Natural killer cell treated with Interleukin-12 subunit alpha and Interleukin-12 subunit beta and Interleukin-15 and Interleukin-18, amount 100 ng/mL, for 72 hours (primary cell): ENCODE measurements around the gene FHAD1. TPM values are rescaled to one million over a fixed set of nuclear protein-coding genes. Genes with fewer than 3 reads are reported as not detected.

ENCODE experiments used
- ATAC-seq, 2 donors: fragments of 150-1000 bp; cut with Tn5 transposase in 1 of 2; sonication (Bioruptor Pico), chemical (Tn5 transposase) in 1 of 2; 2 replicates each; pipeline ENCODE4 v1.10.0; 2021
- DNase-seq: peaks from one replicate; pipeline ENCODE4 v3.0.0; 2022; ENCODE audit warnings: low spot score
- H3K27ac Mint-ChIP-seq, 2 donors: 1 replicate in 1 of 2; 2 replicates in 1 of 2; pipeline ENCODE4 v1.8.0; 2022; ENCODE audit warnings: mixed read lengths in 2 of 2, mild to moderate bottlenecking in 1 of 2, moderate library complexity in 1 of 2
- H3K27me3 Mint-ChIP-seq, 2 donors: 1 replicate in 1 of 2; 2 replicates in 1 of 2; pipeline ENCODE4 v1.8.0; 2022; ENCODE audit warnings: mixed read lengths in 2 of 2
- H3K36me3 Mint-ChIP-seq: one replicate; pipeline ENCODE4 v1.8.0; 2022; ENCODE audit warnings: mixed read lengths
- H3K4me1 Mint-ChIP-seq, 2 donors: 1 replicate in 1 of 2; 2 replicates in 1 of 2; pipeline ENCODE4 v1.8.0; 2022; ENCODE audit warnings: low read depth in 2 of 2, mixed read lengths in 2 of 2, mild to moderate bottlenecking in 1 of 2
- H3K4me3 Mint-ChIP-seq: one replicate; pipeline ENCODE4 v1.8.0; 2022; ENCODE audit warnings: mixed read lengths
- H3K9me3 Mint-ChIP-seq: 2 replicates; pipeline ENCODE4 v1.8.0; 2022; ENCODE audit warnings: mixed read lengths
- total RNA-seq, 2 donors: library from RNA; stranded (reverse); gene quantifications; one replicate each; pipeline ENCODE4 v1.2.3, GENCODE V29; 2022

Gene FHAD1
- total RNA-seq, 2 donors from 2014 or later = 0.42 TPM; not detected in 1

DNA sequence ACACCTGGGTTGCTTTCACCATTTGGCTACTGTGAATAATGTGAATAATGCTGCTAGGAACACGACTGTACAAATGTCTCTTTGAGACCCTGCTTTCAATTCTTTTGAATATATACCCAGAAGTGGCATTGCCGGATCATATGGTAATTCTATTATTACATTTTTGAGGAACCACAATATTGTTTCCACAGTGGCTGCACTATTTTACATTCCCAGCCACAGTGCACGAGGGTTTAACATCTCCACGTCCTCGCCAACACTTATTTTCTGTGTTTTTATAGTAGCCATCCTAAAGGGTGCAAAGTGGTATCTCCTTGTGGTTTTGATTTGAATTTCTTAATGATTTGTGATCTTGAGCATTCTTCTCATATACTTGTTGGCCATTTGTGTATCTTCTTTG is 15.7 kb downstream of the FHAD1 start:
- Mint-ChIP-seq H3K9me3 (no peaks in the 10 kb centered on the region), H3K4me1 (peaks cover 19 to 25% of the 10 kb centered on the region in 2 donors), H3K36me3 (peaks cover 6% of the 10 kb centered on the region), H3K4me3 (no peak overlapping the region), H3K27me3 (peaks cover 20 to 21% of the 10 kb centered on the region in 2 donors), H3K27ac (no peak overlapping the region)
- no peak for DNase-seq
- no peak for ATAC-seq

DNA sequence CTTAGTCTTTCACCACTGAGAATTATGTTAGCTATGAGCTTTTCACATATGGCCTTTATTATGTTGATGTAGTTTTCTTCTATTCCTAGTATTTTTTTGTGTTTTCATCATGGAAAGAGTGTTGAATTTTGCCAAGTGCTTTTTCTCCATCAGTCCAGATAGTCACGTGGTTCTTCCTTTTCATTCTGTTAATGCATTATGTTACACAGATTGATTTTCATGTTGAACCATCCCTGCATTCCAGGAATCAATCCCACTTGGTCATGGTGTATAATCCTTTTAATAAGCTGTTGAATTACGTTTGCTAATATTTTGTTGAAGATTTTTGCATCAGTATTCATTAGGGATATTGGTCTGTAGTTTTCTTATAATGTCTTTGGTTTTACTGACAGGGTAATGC is 17.7 kb downstream of the FHAD1 start:
- DNase-seq (no peak), ATAC-seq (no peak)
- Mint-ChIP-seq H3K27me3 (peaks cover 27 to 30% of the 10 kb centered on the region in 2 donors), H3K27ac (no peak overlapping the region), H3K4me1 (peaks cover 19 to 25% of the 10 kb centered on the region in 2 donors), H3K9me3 (no peaks in the 10 kb centered on the region), H3K36me3 (peaks cover 6% of the 10 kb centered on the region), H3K4me3 (no peak overlapping the region)

DNA sequence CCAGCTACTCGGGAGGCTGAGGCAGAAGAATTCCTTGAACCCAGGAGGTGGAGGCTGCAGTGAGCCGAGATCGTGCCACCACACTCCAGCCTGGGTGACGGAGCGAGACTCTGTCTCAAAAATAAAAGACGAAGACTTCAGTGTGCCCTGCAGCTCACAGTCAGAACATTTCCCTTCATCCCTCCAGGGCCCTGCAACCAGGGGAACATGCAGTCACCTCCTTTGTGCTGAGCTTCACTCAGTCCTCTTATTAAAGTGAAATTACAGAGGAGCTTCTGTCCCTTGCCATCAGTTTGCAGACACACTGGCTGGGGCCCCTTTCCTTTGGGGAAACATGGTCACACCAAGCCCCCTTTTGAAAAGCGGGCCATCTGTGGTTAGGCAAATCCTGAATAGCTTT is 24.2 kb downstream of the FHAD1 start:
- peaks cover 16 to 24% of the 10 kb centered on the region in 2 donors for H3K27me3 Mint-ChIP-seq
- peaks cover 4 to 6% of the 10 kb centered on the region in 2 donors for H3K4me1 Mint-ChIP-seq
- H3K4me3 Mint-ChIP-seq = no peak overlapping the region
- no peak overlapping the region for H3K27ac Mint-ChIP-seq
- no peaks in the 10 kb centered on the region for H3K9me3 Mint-ChIP-seq
- DNase-seq = no peak
- ATAC-seq = no peak
- no peaks in the 10 kb centered on the region for H3K36me3 Mint-ChIP-seq

DNA sequence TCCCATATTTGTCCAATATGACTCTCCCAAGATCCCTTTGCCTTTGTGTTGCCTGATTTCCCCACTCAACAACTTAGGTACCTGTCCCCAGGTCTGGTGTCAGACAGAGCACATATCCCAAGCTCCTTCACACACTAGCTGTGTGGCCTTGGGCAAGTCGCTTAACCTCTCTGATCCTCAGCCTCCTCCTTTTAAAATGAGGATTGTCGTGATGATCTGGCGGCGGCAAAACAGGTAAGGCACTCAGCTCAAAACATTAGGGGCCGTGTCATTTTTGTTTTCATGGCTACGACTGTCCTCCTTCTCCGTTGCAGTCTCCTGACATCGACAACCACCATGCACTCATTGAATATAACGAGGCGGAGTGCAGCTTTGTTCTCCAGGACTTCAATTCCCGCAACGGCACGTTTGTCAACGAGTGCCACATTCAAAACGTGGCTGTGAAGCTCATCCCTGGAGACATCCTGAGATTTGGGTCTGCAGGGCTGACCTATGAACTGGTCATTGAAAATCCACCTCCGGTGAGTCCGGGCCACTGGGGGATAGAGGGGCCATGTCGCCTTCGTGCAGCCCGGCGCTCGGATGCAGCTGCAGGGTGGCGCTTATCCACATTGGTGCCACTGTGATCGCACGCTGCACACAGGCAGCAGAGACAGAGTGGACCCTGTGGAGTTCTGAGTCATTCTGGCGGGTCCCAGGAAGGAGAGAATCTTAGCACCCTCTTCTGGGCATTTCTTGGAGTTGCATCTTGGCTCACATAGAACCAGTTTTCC is 25.2 kb downstream of the FHAD1 start:
- Mint-ChIP-seq H3K27ac (no peak overlapping the region), H3K27me3 (peaks cover 16 to 23% of the 10 kb centered on the region in 2 donors), H3K9me3 (no peaks in the 10 kb centered on the region), H3K36me3 (no peaks in the 10 kb centered on the region), H3K4me1 (peaks cover 4 to 6% of the 10 kb centered on the region in 2 donors), H3K4me3 (no peak overlapping the region)
- ATAC-seq (peak; percentile 87 to 89), DNase-seq (peak; percentile 73)

DNA sequence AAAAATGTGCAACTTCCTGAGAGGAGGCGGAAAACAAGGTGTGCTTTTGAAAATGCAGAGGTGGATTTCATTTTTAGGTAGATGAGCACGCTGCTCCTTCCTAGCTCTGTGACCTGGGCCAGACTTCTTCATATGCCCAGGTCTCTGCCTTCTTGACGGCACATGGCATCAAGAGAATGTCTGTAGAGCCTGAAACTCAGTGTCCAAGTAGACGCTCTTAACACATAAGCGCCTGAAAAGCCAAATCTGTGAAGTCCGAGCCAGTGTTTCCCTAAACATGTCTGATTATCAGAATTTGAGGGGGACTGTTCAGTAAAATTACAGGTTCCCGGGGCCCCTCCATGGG is 25.7 kb downstream of the FHAD1 start:
- DNase-seq (no peak), ATAC-seq (peak in 1 of 2 donors; percentile 28)
- no peaks in the 10 kb centered on the region for H3K36me3 Mint-ChIP-seq
- no peaks in the 10 kb centered on the region for H3K9me3 Mint-ChIP-seq
- peaks cover 4 to 6% of the 10 kb centered on the region in 2 donors for H3K4me1 Mint-ChIP-seq
- H3K27ac Mint-ChIP-seq = no peak overlapping the region
- H3K27me3 Mint-ChIP-seq = peaks cover 16 to 23% of the 10 kb centered on the region in 2 donors
- H3K4me3 Mint-ChIP-seq = no peak overlapping the region

DNA sequence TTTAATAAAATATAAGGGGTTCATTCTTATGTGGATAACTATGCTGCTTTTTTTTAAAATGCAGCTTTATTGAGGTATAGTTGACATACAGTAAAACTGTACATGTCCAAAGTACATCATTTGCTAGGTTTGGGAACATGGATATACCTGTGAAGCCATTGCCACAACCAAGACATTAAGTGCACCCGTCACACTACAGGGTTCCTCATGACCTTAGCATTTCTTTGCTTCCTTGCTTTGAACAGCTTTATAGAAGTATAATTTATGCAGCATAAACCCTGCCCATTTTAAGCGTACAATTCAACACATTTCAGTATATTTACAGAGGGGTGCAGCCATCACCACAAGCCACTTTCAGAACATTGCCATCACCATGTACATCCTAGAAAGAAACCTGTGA is 26.3 kb downstream of the FHAD1 start:
- Mint-ChIP-seq H3K27me3 (peaks cover 16 to 23% of the 10 kb centered on the region in 2 donors), H3K36me3 (no peaks in the 10 kb centered on the region), H3K9me3 (no peaks in the 10 kb centered on the region), H3K4me3 (no peak overlapping the region), H3K27ac (no peak overlapping the region), H3K4me1 (peaks cover 4 to 6% of the 10 kb centered on the region in 2 donors)
- ATAC-seq (no peak), DNase-seq (no peak)

DNA sequence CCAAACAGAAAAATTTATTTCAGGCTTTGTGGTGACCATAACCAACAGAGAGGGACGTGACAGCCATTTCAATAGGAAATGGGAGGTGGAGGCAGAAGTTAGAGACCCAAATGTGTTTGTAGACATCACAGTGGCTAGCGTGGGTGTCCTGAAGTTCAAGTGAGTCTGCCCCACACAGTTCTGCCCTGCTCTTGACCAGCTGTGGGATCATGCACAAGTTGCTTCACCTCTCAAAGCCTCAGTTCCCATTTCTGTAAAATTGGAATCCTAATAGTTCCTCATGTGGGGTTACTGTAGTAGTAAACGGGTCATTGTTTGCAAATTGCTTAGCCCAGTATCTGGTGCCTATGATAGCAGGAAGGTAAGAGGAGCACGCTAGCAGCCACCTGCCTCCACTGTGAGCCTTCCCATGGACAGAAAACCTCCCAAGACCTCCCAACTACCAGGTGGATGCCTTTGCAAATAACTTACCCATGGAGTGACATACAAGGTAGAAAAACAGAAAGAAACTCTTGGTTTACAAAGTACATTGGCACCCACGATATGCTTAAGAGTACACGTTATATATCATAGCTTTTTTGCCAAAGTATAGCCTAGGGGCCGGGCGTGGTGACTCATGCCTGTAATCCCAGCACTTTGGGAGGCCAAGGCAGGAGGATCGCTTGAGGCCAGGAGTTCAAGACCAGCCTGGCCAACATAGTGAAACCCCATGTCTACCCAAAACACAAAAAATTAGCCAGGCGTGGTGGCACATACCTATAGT is 29.1 kb downstream of the FHAD1 start:
- H3K27ac Mint-ChIP-seq = no peak overlapping the region

DNA sequence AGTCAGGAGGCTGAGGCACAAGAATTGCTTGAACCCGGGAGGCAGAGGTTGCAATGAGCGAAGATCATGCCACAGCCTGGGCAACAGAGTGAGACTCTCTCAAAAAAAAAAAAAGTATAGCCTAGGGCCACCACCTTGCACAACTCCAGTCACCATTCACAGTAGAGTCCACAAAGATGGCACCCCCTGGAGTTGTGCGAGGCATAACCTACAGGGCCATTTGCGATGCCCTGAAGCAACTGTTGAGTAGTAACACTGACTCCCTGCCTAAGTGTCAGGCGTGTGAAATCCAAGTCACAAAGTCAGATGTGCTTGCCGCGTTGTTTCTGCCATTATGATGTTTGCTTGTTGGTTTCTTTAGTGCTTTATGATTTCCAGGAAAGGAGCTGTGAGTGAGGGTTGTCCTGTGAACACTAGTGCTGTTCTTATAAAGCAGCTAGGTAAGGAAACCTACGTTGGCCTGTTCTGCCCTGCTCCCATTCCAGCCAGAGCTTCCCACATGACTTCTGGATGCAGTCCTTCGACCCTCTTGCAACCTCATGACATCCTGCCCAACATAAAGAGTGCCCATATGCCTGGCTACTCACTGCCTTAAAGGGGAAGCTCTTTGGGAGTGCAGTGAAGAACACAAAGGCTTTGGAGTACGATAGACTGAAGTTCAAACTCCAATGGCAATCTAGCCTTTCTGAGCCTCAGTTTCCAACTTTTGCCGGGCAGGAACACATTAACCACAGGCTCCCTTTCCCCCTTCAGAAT is 29.8 kb downstream of the FHAD1 start:
- H3K4me1 Mint-ChIP-seq = peaks cover 4 to 6% of the 10 kb centered on the region in 2 donors
- H3K27ac Mint-ChIP-seq = no peak overlapping the region
- H3K27me3 Mint-ChIP-seq = peaks cover 7 to 18% of the 10 kb centered on the region in 2 donors
- no peaks in the 10 kb centered on the region for H3K36me3 Mint-ChIP-seq
- H3K9me3 Mint-ChIP-seq = no peaks in the 10 kb centered on the region
- DNase-seq (no peak), ATAC-seq (no peak)
- no peak overlapping the region for H3K4me3 Mint-ChIP-seq

More for the DNA sequence above, 29.1 kb downstream of the FHAD1 start:
- DNase-seq (no peak), ATAC-seq (no peak)
- H3K4me3 Mint-ChIP-seq = no peak overlapping the region
- no peaks in the 10 kb centered on the region for H3K36me3 Mint-ChIP-seq
- peaks cover 4 to 6% of the 10 kb centered on the region in 2 donors for H3K4me1 Mint-ChIP-seq
- peaks cover 7 to 16% of the 10 kb centered on the region in 2 donors for H3K27me3 Mint-ChIP-seq
- H3K9me3 Mint-ChIP-seq = no peaks in the 10 kb centered on the region

DNA sequence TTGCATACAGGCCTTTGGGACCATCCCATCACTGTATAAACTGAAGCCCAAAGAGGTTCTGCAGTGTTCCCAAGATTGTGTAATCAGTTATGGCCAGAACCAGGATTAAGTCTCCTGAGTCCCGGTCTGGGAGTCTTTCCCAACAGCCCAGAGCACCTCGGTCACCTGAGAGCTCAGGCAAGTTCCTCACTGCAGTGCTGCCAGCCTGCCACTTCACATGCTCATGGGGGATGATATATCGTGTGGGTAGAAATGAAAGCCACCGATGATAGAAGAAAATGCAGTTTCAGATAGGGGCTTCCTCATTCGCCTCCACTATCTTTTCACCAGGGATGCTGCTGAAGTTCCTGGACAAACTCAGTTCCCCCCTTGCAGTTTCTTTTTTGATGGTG is 30.4 kb downstream of the FHAD1 start:
- Mint-ChIP-seq H3K27ac (no peak overlapping the region), H3K9me3 (no peaks in the 10 kb centered on the region), H3K27me3 (peaks cover 7 to 18% of the 10 kb centered on the region in 2 donors), H3K4me1 (peaks cover 2 to 3% of the 10 kb centered on the region in 2 donors), H3K36me3 (no peaks in the 10 kb centered on the region), H3K4me3 (no peak overlapping the region)
- DNase-seq (no peak), ATAC-seq (no peak)

DNA sequence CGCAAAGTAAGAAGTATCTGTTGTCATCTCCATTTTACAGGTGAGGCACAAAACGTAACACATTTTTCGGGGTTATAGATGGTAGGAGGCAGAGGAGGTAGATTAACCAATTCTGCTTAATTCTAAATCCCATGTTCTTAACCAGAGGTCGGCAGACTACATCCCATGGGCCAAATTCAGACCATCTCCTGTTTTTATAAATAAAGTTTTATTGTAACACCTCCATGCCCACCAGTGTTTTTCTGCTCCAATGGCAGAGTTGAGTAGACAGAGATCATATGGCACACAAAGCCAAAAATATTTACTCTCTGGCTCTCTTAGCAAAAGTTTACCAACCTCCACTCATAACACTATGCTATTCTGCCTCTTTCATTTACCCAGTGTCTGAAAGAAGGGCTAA is 30.9 kb downstream of the FHAD1 start:
- DNase-seq = no peak
- Mint-ChIP-seq H3K9me3 (no peaks in the 10 kb centered on the region), H3K4me1 (no peaks in the 10 kb centered on the region), H3K27me3 (peaks cover 7 to 16% of the 10 kb centered on the region in 2 donors), H3K27ac (no peak overlapping the region), H3K36me3 (no peaks in the 10 kb centered on the region), H3K4me3 (no peak overlapping the region)
- no peak for ATAC-seq

DNA sequence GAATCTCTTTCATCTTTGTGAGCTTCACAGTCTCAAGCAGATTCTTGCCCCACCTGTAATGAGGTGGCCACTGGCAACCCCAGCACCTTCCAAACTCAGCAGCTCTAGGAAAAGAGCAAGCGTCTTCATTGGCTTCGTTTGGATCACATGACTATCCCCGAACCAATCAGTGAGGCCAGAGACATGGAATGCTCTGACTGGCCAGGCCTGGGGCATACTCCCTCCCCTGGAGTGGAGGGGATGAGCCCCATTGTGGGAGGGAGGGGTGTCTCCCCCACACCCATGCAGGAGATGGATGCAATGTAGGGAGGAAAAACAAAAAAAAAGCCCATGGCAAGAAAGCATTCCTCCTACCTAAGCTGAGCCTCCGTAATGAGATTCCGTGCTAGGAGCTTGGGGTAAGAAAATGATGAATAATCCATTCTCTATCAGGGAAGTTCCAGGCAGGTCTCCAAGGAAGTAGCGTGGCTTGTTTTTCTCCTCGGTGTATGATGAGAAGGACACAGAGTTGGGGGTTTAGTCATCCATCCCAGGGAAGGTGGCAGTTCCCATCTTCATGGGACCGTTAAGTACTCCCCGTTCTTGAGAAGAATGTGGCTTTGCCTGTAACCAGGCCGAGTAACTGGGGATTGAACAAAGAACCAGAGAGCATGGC is 32.7 kb downstream of the FHAD1 start:
- Mint-ChIP-seq H3K4me3 (no peak overlapping the region), H3K36me3 (no peaks in the 10 kb centered on the region), H3K4me1 (no peaks in the 10 kb centered on the region), H3K9me3 (no peaks in the 10 kb centered on the region), H3K27ac (no peak overlapping the region), H3K27me3 (peaks cover 0 to 14% of the 10 kb centered on the region in 2 donors)
- ATAC-seq (no peak), DNase-seq (no peak)

DNA sequence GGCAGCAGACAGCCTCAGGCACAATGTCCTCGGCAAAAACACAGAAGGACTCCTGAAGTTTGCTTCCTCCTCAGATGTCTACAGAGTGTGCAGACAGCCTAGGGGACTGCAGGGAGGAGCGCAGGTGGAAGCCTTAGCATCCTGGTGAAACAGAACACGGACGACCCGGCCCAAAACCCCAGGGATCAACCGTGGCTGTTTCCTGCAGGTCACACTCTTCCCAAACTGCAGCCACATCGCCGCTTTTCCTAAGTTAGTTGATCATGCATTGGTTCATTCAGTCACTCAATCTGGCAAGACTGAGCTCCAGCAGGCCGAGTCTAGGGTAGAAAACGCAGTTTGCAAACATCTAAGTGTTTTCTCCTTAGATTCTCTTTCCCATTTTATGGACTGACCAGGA is 33.4 kb downstream of the FHAD1 start:
- DNase-seq (no peak), ATAC-seq (no peak)
- Mint-ChIP-seq H3K27me3 (peaks cover 0 to 14% of the 10 kb centered on the region in 2 donors), H3K36me3 (no peaks in the 10 kb centered on the region), H3K4me3 (no peak overlapping the region), H3K4me1 (no peaks in the 10 kb centered on the region), H3K27ac (no peak overlapping the region), H3K9me3 (no peaks in the 10 kb centered on the region)

DNA sequence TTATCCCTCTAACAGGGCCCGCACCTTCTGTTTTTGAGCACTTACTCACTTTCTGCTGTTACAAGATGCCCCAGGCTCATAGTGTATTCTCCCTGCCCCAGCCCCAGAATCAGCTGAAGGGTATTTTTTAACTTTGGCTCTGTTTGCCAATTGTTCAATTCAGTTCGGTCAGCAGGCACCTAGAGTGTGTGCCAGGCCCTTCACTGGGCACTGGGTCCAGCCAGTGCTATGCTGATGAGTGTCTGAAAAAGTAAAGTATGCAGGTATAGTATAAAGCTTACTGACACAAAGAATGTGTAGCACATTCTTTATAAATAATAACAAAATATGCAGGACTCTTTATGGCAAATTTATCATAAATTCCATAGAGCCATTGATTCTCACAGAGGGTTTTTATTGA is 35.0 kb downstream of the FHAD1 start:
- no peak for ATAC-seq

More for the DNA sequence above, 35.0 kb downstream of the FHAD1 start:
- H3K27me3 Mint-ChIP-seq = peaks cover 6 to 9% of the 10 kb centered on the region in 2 donors
- no peaks in the 10 kb centered on the region for H3K9me3 Mint-ChIP-seq
- H3K36me3 Mint-ChIP-seq = peaks cover 4% of the 10 kb centered on the region
- H3K4me3 Mint-ChIP-seq = no peak overlapping the region
- H3K4me1 Mint-ChIP-seq = no peaks in the 10 kb centered on the region
- DNase-seq = no peak
- H3K27ac Mint-ChIP-seq = no peak overlapping the region
